NCI-H1694 treated with DMSO at 0.1 percent for 48 hours (cell line): ENCODE results near the gene EXOC3.
"Not testable (repeated sequence)": the region's sequence is repeated elsewhere in the genome, so short reads cannot be mapped to it uniquely, and the experiment has no call there.

ENCODE experiments used
- DNase-seq: peaks from one replicate; lab custom pipeline; 2025; lab: John Stamatoyannopoulos, UW

Gene EXOC3

GRCh38 chr5:407051-407450, 35.9 kb upstream of the EXOC3 start:
- DNase-seq, result no peak

DNA sequence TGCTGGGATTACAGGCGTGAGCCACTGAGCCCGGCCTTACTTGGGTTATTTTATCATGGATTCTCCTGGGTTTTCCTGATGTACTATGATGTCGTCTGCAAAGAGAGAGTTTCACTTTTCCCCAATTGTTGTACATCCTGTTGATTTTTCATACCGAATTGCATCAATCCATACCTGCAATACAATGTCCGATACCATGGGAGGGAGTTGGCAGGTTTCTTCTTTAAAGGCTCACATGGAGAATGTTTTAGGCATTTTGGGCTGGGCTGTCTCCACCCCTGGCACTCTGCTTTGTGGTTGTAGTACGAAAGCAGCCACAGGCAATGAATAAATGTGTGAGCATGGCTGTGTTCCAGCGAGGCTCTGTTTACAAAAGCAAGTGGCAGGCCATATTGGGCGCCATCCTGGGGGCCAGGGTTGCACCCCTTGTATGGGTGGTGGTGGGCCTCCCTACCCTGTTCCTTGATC, 35.1 kb upstream of the EXOC3 start:
- DNase-seq, result no peak

- no peak for DNase-seq
These were observed 32.0 kb upstream of the EXOC3 start for GRCh38 chr5:410911-411517.

DNA sequence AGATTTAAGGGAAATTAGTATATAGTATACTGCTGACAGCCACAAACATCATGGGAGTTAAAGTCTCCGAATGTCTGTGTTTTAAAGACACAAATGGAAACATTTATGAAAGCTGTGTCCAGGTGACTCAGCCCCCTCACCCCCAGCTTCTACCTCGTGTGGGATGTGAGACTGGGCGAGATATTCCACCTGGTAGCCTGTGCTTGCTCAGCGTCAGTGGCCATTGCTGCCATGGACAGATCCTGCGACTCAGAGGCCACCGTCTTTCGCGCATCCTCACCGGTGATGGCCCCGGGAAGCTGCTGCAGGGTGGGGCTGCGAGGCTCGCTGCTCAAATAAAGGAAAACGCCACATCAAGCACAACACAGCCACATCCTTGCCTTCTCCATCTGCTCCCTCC, 31.2 kb upstream of the EXOC3 start:
- no peak for DNase-seq

DNA sequence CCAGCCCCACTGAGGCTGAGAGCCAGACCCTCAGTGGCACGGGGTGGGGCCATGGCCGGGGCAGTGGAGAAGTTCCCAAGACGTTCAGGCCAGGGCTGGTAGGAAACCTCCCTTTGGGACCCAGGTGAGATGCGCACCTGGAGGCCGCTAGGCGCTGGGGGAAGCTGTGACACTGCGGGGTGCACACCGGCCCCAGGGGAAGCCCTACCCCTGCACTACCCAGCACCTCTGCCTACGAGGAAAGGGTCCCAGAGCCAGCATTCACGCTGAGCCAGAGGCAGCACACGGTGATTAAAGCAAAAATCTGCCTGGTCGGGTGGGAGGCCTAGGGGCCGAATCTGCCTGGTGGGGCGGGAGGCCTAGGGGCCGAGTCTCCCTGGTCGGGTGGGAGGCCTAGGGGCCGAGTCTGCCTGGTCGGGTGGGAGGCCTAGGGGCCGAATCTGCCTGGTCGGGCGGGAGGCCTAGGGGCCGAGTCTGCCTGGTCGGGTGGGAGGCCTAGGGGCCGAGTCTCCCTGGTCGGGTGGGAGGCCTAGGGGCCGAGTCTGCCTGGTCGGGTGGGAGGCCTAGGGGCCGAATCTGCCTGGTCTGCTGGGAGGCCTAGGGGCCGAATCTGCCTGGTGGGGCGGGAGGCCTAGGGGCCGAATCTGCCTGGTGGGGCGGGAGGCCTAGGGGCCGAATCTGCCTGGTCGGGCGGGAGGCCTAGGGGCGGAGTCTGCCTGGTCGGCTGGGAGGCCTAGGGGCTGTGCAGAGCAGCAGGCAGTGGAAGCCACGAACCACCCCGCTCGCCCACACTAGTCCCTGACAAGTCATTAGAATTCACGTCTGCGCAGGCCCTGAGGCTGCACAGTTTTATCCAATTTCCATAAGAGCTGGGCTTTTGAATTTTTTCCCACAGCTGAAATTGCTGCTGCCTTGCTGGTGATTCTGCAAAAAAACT, 27.7 kb upstream of the EXOC3 start:
- DNase-seq, result not testable (repeated sequence)

DNA sequence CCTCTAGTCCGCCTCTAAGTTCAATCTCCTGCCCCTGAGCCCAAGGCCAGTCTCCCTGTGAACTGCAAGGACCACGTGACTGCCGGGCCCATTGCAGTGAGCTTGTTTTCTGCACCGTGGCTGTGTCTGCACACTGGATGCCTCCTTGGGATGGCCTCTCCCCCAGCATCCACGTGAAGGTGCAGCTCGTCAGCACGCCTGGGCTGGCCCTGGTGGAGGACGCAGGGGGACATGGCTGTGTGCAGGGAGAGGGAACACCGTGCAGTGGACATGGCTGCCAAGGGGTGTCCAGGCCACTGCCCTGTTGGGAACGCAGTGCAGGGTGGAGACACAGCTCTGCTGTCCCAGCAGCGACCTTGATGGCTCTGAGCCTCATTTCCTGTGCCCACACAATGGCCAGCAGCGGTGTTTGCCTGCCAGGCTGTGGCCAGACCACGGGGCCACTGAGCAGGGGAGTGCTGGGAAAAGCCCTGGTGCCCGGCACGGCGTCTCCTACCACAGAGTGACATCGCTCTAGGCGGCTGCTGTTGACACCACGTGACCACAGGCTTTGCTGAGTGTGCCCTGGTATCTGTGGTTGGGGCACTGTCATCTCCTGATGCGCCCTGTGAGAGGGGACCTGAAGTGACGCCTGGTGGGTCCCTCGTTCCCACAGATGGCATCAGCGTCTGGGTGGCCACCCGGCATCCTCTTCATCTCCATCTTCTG, 26.9 kb upstream of the EXOC3 start:
- no peak for DNase-seq

DNA sequence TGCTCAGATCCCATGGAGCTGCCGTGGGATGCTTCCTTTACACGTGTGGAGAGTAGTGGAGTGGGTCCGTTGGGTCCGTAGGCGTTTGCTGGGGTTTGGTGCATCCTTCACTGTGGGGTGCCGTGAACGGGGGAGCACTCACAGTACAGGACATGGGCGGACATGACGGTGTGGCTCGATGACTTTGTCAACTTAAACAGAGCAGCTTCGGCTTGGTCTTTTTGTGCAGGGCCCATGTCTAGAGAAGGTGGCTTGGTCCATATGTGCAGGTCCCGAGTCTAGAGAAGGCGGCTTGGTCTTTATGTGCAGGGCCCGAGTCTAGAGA, 26.4 kb upstream of the EXOC3 start:
- DNase-seq, result no peak

GRCh38 chr5:417301-418161, 25.4 kb upstream of the EXOC3 start:
- no peak for DNase-seq

DNA sequence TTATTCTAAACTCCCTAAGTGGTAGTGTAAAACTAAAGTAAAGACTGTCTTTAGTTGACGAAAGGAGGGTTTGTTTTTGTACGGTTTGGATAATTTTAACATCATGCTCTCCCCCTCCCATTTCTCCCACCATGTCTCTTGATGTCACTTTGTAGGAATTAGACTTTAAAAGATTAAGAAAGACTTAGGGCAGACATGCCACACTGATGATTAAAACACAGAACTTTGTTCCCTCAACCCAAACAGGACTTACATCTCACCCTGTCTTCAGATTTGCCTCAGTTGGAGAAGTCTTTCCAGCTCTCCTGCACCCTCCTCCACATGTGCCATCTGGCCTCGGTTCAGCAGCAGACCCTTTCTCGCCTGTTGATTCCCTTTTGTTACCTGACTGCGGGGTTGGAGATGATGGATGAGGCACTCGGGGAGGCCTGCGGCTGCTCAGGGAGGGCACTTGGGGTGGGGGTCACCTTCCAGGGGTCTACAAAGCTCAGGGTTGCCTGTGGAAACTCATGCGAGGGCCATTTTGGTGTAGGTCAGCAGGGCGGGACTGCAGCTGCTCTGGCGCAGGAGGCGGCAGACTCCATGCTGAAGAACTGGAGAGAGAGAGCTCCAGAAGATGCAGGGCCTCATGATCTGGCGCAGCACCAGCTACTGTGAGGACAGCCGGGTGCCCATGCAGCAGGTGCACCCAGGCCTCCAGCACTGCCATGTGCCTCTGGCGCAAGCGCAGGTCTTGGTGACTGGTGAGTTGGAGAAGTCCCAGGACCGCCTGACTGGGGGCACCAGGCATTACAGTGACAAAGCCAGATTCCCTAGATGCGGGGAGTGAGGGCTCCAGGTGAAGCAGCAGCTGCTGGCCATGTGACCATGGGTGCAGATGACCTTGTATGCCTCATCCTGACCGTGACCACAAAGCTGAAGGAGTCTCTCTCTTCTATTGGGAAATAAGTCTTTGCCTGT, 24.5 kb upstream of the EXOC3 start:
- no peak for DNase-seq

GRCh38 chr5:419970-420369, 23.0 kb upstream of the EXOC3 start:
- no peak for DNase-seq

- no peak for DNase-seq
These were observed 22.2 kb upstream of the EXOC3 start for GRCh38 chr5:420632-421286.

GRCh38 chr5:421287-421880, 21.6 kb upstream of the EXOC3 start:
- DNase-seq, result no peak

- no peak for DNase-seq
These were observed 21.1 kb upstream of the EXOC3 start for GRCh38 chr5:421901-422300.

GRCh38 chr5:422323-423232, 20.4 kb upstream of the EXOC3 start:
- no peak for DNase-seq

DNA sequence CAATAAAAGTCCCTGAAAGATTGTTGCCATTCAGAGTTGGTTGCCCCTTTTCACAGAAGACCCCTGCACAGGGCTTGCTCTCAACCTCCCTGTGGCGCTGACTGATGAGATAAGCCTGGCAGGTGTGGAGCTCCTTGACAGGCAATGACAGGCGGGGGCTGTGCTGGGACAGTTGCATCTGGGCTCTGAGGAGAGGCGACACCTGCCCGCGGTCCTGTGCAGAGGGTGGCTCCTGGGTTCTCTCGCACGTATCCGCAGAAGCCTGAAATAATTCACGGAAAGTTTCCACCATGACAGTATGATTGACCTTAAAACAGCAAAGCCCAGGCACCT, 19.8 kb upstream of the EXOC3 start:
- no peak for DNase-seq

DNA sequence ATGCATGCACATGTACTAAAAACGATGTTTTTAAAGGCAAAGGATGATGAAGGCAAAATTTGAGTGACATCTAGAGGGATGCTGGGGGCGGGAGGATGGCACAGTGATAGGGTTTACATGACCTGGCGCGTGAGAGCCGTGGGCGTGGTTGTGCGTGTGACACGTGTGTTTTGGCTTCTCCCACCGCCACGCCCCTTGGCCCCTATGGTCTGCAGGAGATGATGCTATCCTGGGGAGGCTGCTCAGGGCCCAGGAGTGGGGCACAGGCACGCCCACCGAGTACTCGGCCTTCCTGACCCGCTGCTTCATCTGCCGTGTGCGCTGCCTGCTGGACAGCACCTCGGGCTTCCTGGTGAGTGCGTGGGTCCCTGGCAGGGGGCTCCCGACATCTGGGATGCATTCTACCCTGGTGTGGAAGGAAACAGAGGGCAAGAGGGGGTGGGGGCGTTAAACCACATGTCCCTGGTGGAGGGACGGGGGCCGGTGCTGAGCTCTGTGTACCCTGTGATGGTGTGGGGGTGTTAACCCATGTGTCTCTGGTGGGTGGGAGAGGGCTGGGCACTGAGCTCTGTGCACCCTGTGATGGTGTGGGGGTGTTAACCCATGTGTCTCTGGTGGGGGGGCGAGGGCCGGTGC, 19.2 kb upstream of the EXOC3 start:
- no peak for DNase-seq

DNA sequence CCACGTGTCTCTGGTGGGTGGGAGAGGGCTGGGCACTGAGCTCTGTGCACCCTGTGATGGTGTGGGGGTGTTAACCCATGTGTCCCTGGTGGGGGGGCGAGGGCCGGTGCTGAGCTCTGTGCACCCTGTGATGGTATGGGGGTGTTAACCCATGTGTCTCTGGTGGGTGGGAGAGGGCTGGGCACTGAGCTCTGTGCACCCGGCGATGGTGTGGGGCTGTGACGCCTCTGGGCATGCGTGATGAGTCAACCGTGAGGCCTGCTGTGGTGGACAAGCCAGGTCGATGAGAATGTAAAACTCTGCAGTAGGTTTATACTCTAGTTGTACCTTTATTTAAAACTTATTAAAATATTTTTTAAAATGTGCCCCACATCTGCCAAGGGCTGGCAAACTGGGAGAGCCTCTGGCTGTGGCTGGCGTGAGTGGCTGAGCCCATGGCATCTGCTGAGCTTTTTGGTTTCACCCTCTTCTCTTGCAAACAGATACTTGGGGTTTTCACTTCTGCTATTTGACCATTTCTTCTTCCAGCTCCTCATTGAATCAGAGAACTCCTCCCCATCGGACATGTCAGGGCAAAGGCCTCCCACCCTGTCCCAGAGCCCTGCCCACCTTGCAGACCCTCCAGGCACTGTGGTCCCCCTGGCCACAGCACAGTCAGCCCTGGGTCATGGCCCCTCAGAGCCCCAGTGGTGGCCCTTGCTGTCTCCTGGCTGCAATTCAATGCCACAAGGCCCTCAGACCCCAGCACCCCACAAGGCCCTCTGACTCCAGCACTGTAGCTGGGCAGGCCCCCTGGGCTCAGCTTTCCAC, 18.5 kb upstream of the EXOC3 start:
- no peak for DNase-seq

GRCh38 chr5:425714-426113, 17.3 kb upstream of the EXOC3 start:
- DNase-seq, result peak; percentile 62
